GM18858 (cell line): ENCODE results near the gene KIAA0753.

ENCODE experiments used
- ATAC-seq: cut with Tn5 transposase; IDR thresholded peaks from one replicate; pipeline ENCODE4 v1.9.1; 2021; ENCODE audit not compliant: unreplicated experiment

The KIAA0753 gene

DNA sequence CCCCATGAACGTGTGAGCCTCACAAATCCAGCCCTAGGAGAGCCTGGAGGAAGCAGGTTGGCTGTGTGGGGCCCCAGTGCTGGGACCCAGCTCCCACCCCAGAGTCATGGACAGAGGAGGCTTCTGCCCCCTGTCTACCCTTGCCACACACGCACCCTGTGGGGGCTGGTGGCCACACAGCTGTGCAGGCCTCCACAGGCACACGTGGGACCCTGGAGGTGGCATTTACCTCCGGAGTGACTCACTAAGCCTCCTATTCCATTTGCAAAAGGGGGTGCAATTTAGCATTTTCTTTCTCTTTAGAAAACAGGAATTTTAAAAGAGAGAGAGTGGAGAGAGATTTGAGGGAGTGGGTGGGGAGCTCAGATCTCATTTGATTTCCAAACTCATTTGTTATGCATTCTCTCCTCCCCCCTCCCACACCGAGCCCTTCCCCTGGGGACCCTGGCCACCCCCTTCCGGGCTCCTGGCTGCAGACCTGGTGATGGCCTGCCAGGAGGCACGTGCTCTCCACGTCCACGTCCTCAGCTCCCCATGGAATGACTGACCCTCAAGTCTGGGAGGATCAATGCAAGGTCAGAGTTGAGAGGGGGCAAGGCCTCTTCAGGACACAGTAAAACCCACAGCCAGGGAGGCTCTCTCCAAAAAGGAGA, 91.0 kb downstream of the KIAA0753 start:
- no peak for ATAC-seq

DNA sequence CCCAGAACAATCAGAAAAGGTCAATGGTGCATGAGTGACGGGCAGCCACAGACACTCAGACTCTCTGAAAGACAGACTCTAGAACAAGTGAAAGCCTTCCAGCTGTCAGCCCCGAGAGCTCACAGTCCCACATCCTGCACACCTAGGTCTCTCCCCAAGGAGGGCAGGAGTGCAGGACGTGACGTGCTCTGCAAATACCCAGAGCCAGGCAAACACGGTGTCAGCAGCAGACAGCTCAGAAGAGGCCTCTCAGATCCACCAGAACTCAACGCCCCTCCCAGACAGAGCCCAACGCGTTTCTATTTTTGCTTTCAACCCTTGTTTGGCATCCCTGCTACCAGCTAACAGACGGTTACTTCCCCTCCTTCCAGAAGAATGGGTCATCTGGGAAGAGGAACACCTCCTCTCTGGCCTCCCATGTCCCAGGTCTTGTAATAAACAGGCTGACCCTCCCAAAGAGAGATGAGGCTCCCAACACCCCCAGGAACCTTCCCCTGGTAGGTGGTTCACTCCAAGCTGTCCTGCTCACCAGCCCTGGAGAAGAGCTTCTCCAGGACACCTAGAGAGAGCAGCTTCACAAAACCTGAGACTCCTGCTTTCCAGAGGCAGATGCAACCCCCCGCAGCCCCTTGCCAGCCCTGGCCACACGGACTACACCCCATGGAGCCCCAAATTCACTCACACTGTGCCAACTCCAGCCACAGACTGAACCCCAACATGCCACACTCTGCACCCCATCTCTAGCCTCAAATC, 91.8 kb downstream of the KIAA0753 start:
- ATAC-seq = no peak

DNA sequence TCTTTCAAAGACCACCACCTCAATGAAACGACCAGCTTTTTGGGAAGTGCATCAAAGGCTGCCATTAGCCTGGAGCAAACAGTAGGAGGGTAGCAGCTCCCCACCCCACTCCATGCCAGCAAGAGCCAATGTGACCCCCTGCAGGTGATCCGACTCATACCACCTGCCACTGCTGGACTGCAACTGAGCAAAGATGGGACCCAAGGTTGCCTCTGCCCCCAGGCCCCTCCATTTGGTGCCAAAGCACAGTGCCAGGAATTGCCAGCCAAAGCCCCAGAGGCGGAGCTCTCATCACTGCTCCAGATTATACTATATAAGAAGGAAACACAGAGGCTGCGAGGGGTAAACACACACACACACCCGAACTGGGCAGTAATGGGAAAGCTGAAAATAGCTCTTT, 92.5 kb downstream of the KIAA0753 start:
- no peak for ATAC-seq

DNA sequence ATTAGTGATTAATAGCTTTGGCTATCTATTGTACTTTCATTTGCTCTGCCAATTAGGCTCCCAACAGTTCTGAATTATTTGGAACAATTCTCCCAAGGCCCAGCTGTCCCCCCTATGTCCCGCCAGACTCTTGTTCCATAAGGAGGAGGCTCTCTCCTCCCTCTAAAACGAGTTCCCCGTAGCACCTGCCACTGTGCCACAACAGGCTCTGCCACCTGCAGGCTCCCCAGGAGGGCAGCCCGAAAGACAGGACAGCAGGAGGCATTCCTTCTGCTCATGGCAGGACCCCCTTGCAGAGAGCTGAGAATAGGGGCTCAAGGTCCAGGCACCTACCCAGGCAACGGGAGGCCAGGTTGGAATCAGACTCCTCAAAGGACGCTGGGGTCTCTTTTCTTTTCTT, 93.2 kb downstream of the KIAA0753 start:
- no peak for ATAC-seq

DNA sequence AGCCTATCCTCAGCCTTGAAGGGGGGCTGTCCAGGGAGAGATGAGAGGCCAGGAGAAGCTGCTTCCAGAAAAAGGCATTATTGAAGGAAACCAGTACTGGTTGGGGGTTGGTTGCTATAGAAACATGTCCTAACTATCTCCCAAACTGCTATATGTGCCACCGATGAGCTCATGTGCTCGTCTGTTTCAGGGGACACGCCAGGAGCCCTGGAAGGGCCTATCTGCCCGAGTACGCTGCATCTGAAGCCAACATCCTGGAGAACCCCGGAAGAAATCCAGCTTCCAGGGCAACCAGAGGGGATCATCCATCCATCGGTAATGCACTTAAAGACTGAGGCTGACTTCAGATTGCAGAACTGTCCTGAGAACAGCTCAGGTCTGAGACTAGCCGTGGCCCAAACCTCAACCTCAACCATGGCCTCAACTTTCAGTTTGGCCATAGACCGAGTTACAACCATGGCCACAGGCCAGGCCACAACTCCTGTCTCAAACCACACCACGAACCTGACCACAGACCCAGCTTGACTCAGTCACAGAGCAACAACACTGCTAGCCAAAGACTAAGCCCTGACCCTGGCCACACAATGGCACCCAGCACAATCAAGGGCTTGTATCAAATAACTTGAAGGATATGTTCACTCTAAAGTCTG, 94.3 kb downstream of the KIAA0753 start:
- ATAC-seq = no peak

DNA sequence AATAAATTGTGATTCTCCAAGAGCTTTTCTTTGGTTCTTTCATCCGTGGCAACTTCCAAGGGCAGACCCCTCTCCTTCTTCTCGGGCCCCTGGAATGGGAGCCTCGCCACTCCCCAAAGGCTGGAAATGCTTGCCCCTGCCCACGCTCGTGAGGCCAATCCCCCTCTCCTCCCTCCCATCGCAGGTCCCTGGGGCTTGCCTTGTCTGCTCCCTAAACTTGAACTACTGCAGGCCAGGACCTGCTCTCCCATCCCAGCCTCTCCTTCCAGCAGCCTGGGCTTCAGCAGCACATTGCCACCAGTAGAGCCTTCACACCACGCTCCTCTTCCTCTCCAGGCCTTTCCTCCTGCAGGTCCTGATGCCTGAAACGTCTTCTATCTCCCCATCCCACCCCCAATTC, 95.2 kb downstream of the KIAA0753 start:
- no peak for ATAC-seq

DNA sequence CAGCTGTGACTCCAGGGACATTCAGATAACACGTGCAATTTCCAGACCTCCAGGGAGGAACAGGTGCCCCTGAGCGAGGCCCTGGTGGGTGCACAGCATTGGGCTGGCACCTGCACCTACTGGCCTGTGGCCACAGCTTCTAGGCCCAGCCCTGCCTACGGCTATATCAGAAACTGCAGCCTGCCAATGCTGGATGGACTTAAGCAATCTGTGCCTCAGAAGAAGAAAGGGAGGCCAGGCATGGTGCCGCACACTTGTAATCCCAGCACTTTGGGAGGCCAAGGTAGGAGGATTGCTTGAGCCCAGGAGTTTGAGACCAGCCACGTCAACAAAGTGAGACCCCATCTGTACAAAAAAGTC, 96.5 kb downstream of the KIAA0753 start:
- ATAC-seq = no peak

DNA sequence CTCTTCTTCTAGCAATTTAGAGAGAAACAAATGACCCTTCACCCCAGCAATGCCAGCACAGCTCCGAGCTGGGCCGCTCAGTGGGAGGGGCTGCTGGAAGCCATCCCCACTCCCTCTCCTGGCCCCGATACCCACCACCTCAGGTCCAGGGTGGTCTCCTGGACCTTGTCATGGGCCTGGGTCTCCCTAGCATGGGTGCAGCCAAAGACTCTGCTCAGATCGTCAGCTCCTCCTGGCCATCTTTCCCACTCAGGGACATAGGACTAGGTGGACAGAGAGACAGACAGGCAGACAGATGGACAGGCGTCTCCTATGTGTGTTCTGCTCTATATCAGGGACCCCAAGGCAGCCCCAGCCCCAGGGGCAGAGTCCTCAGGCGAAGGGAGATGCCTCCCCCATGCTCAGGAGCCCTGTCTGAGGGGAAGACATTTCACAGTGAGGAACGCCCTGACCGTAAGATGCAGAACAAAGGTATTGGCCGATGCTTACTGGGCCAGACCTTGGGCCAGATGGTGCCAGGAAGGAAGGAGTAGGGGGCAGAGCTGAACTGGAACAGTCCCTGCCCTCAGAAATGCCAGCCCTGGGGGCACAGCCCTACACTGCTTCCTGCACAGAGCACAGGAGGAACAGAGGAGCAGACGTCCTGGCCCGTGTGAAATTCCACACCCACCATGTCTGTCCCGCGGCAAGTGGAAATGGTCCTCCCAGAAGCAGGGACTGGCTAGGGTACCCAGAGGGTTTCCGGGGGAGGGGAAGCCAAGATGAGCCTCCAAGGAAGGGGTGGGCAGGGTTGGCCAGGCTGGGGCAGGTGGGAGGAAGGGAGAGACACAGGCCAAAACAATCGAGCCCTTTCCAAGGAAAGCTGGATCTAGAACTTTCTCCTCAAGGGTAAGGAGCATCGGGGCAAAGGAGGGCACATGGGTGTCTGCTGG, 97.2 kb downstream of the KIAA0753 start:
- no peak for ATAC-seq

DNA sequence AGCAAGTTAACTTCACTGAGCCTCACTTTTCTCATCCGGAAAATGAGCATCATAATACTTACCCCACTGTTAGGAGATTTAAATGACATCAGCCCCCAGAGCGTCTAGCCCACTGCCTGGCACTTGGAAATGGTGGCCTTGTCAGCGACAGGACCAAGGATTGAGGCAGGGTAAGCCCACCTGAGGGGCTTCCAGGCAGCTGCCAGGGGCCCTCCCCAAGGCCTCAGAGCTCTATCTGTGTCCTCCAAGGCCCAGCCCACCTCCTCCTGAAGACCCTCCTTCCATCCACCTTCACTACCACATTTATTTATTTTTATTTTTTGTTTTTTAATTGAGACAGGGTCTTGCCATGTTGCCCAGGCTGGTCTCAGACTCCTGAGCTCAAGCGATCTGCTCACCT, 97.9 kb downstream of the KIAA0753 start:
- ATAC-seq = no peak

DNA sequence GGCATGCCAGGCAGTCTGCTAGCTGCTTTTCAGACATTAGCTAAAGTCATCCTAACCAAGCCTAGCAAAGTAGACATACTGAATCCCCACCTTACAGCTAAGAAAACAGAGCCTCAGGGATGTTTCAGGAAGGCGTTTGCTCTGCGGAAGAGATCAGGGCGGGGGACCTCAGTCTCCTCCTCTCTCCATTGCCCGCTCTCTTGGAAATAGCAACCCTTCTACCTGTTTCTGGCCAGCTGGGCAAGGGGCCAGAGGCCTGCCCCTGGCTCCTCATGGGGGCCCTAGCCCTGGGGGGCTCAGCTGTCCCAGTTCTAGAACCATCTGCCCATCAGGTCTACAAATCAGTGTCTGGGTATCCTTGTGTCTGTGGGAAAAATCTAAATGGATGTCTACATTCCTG, 98.6 kb downstream of the KIAA0753 start:
- ATAC-seq = no peak

DNA sequence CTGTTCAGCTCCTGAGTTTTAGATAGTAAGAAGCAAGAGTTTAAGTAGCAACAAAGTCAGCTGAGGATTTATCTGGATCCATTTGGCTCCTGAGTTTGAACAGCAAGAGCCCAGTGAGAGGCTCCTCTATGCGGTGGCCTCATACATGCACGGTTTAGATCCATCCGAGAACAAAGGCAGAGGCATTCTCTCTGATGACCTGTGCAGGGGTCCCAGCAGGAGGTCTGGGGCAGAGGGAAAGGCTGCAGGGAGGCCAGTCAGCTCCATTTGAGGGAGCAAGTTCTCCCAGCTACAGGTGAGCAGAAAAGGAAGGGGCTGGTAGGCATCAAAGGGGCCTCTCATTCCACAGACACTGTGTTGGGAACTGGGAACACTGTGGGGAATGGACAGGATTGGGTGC, 100.6 kb downstream of the KIAA0753 start:
- ATAC-seq = no peak

DNA sequence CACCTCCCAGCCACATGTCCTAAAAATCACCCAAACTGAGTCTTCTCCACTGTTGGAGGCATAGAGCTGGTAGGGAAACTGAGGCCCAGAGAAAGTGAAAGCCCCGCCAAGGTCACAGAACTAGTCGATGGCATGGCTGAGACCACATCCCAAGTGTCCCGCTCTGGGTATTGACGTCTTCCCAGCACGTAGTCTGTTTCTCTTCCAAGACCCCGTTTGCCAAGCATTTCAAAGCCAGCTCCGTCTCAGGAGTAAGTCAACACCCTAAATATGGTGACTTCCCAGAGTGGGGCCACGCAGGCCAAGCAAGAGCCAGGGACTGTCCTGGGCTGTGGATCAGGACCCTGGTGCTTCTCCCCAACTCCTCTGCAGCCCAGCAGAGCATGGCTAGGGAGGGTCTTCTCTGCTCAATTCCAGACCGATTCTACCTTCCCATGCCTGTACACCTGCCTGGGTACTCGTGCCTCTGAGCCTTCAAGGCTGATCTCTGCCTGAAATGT, 103.9 kb downstream of the KIAA0753 start:
- no peak for ATAC-seq

DNA sequence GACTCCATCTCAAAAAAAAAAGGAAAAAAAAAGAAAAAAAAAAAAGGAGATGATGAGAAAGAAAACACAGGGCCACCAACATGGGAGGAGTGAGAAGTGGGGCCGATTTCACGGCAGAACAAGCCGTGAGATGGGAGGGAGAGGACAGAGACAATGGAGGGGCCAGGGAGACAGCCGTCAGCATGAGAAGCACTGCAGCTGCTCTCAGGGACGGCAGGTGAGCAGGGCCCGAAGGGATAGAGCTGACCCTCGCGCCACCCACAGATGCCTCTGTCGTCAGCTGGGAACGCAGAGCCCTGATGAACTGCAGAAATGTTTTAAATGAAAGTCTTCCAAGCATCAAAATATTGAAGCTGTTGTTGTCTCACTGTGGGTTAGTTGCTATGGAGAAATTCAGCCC, 104.5 kb downstream of the KIAA0753 start:
- no peak for ATAC-seq

DNA sequence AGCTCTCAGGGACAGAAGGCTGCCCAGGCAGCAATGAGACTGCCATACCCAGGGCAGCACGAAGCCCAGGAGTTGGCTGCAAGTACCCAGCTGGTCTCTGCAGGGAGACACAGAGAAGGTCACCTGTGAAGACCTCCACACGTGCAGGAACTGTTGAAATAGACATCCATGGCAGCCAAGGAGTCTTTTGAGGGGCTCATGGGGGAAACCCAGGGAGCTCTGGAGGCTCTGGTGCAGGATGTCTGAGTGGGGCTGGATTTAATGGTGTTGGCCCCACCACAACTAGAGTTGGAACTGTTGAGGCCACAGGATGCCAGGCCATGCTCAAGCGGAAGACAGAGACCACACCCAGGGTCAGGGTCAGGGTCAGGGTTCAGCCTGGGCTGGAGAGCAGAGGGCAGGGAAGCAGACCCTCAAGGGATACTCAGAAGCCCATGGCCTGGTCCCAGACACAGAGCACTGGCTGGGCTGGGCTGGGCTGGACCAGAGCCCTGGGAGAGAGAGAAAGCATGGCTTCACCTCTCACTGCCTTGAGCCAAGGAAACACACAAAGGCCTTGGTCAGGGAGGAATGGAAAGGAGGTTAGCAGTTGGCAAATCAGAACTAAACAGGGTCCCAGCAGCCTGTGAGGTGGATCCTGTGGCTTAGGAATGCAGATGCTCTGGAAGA, 105.5 kb downstream of the KIAA0753 start:
- ATAC-seq = no peak

DNA sequence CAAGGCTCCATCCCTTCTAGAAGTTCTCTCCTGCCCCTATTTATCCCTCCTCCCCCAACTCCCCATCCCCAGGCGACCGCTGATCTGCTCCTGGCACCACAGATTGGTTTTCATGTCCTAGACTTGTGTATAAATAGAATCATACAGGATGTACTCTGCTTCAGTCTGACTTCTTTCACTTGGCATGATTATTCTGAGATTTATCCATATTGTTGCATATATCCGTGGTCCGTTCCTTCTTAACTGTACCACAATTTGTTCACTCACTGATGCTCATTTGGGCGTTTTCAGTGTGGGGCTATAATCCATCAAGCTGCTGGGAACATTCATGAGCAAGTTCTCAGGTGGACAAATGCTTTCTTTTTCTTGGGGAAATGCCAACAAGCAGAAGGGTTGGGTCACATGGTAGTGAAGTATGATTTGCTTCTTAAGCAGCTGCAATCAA, 108.0 kb downstream of the KIAA0753 start:
- ATAC-seq = no peak

DNA sequence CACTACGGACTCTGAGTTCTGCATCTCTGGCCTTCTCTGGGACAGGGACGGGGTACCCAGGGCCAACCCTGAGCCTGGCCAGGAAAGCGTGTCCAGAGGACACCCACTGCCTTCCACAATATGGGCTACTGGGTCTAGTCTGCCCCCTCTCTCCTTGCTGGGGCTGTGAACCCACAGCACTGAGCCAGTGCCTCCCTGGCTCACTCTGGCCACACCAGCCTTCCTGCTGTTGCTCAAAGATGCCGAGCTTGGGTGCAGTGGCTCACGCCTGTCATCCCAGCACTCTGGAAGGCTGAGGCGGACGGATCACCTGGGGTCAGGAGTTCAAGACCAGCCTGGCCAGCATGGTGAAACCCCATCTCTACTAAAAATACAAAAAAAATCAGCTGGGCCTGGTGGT, 108.9 kb downstream of the KIAA0753 start:
- no peak for ATAC-seq

DNA sequence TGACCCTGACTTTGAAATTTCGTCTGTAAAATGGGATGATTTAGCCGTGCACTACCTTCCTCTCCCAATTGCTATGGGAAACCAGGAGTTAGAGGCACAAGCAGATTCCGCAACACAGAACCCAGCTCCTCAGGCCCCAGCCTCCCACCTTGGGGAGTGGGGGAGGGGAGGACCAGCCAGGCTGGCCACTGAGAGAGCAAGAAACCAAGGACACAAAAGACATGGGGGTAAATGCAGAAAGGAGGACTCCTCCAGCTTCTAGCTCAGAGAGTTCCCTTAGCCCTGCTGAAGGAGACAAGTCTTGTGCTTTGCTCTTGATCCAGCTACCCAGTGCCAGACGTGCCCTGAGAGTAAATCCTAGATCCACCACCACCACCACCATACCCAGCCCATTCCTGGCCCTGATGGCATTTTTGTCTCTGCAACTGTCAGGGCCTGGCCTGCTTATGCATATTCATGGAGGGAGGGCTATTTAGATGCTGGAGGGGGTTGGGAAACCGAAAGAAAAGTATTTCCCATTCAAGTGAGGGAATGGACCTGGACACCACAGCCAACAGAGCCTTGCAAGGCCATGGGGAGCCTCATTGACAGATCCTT, 110.1 kb downstream of the KIAA0753 start:
- ATAC-seq = no peak

DNA sequence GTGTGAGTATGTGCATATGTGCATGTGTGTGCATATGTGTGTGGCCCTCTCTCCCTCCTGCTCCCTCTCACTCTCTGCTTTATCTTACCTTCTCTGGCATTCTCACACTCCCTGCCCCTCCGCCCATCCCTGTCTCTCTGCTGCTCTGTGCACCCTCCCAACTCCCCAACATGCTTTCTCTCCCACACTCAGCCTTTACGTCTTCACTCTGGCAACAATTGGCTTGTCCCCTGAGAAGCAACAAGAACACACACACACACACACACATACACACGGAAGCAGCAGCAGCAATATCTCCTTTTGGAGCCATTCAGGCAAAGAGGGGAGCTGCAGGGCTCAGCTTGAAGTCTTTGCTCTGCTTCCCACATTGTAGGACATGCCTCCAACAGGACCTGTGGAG, 112.0 kb downstream of the KIAA0753 start:
- no peak for ATAC-seq
